ENCODE measurements around the gene KRT13. TPM values are rescaled to one million over a fixed set of nuclear protein-coding genes. Genes with fewer than 3 reads are reported as not detected.

The KRT13 gene
- total and polyA plus RNA-seq, 2 donors (not counting 1 experiment from before 2014, with no cell fraction given) = not detected

DNA sequence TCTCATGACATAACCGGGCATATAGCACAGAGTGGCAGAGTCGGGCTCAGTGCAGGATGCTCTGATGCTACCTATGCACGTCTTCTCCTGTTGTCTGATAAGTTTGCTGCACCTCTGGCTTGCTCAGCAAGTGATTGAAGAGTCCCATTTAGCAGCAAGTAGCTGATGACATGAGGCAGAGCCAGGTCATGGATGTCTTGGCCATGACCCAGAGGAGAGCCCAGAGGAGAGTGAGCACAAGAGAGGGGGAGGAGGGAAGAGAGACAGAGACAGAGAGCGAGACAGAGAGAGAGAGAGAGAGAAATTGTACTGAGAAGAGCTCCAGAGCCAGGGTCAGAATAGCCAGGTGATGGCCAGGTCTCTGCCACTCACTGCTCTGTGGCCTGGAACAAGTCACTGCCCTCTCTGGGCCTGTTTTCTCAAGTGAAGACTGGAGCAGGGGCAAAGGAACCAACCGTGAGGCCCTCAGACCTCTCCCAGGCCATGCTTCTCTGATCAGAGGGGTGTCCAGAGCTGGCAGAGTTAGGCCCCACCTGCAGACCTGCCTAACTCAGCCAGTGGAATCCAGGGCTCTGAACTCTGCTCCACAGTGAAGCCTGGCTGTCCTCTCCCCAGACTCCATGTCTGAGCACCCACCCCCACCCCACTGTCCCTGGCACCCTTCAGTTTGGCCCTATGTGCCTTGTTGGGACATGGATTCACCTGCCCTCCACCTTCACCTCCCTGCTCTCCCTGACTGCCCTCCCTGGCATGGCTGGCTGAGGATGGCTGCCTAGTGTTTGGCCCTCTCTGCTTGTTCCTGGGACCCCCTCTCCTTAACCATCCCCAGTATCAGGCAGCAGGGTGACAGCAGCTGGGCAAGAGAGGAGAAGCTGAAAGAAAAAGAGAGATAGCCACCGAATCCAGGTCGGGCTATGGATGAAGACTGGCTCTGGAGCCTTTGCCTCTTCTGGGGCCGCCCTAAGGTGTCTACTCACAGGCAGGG lies 20.2 kb downstream of the KRT13 start:
- H3K27me3 ChIP-seq (ENCODE audit: control insufficient read depth, insufficient read depth, low read length) = peaks cover 7% of the 10 kb centered on the region
- H2AFZ ChIP-seq (ENCODE audit: low read length) = no peak overlapping the region
- no peaks in the 10 kb centered on the region for H3K36me3 ChIP-seq (ENCODE audit: control insufficient read depth, insufficient read depth, low read length)
- H3K79me2 ChIP-seq (ENCODE audit: control insufficient read depth, insufficient read depth, low read length) = no peaks in the 10 kb centered on the region
- no peak overlapping the region for H3K4me2 ChIP-seq (ENCODE audit: extremely low read depth, insufficient read depth, low read length)
- TF ChIP-seq, protein P1, sequence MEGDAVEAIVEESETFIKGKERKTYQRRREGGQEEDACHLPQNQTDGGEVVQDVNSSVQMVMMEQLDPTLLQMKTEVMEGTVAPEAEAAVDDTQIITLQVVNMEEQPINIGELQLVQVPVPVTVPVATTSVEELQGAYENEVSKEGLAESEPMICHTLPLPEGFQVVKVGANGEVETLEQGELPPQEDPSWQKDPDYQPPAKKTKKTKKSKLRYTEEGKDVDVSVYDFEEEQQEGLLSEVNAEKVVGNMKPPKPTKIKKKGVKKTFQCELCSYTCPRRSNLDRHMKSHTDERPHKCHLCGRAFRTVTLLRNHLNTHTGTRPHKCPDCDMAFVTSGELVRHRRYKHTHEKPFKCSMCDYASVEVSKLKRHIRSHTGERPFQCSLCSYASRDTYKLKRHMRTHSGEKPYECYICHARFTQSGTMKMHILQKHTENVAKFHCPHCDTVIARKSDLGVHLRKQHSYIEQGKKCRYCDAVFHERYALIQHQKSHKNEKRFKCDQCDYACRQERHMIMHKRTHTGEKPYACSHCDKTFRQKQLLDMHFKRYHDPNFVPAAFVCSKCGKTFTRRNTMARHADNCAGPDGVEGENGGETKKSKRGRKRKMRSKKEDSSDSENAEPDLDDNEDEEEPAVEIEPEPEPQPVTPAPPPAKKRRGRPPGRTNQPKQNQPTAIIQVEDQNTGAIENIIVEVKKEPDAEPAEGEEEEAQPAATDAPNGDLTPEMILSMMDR (conservative IDR thresholded peaks at IDR 0.05 in 1 of 2, IDR thresholded peaks at IDR 0.05 in 1 of 2; ENCODE audit: low read depth in 1 of 2, low read length in 2 of 2) = no peak
- TF ChIP-seq EZH2 (IDR thresholded peaks at IDR 0.05; ENCODE audit: low read length, missing control alignments) = no peak
- H4K20me1 ChIP-seq (ENCODE audit: control insufficient read depth, extremely low read depth, insufficient read depth, low read length) = no peaks in the 10 kb centered on the region
- H3K9me3 ChIP-seq (ENCODE audit: control insufficient read depth, insufficient read depth, low read depth, low read length) = no peaks in the 10 kb centered on the region
- no peak overlapping the region for H3K9ac ChIP-seq (ENCODE audit: insufficient read depth, low read length)
- H3K4me1 ChIP-seq (ENCODE audit: control insufficient read depth, extremely low read depth, insufficient read depth, low read length) = no peaks in the 10 kb centered on the region
- H3K27ac ChIP-seq (ENCODE audit: insufficient read depth, low read length) = no peak overlapping the region
- no peak for DNase-seq (ENCODE audit: low read depth in 2 of 2)
- H3K4me3 ChIP-seq (replicated peaks in 1 of 4; ENCODE audit: control extremely low read depth in 1 of 4, insufficient read depth in 1 of 4, low read depth in 3 of 4, low read length in 4 of 4) = no peak overlapping the region

DNA sequence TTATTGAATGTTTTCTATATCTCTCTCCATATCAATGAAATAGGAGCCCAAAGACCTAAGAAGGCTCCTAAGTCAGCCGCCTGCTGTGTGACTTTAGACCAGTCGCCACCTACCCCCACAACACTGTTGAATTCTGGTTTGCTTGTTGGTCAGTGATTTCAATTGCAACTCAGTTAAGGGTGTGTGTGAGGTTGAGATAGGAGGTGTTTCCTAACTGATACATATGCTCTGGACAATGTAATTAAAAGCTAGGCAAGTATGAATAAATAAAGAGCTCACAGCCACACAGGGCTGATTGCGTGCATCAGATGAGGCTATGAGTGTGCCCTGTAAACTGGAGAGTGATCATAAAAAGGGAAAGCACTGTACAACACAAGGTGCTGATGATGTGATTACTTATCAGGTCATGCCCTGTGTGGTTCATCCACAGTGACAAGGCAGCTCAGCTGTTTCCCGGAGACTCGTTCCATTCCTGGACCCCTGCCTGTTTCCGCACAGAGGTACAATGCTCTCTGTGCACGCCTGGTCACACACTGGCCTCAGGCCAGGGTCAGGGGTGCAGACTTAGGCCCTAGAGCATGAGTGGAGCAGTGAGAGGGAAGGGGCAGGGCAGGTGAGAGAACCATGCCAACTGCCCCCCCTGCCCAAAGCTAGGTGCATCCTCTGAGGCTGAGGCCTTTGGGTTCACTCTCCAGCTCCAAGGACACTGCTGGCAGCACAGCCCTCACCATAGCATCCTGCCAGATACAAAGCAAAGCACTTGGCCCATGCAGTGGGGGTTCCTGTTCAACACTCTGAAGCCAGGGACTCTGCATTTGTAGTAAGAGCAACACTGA lies 21.2 kb downstream of the KRT13 start:
- H3K36me3 ChIP-seq (ENCODE audit: control insufficient read depth, insufficient read depth, low read length) = no peaks in the 10 kb centered on the region
- no peaks in the 10 kb centered on the region for H3K9me3 ChIP-seq (ENCODE audit: control insufficient read depth, insufficient read depth, low read depth, low read length)
- H3K79me2 ChIP-seq (ENCODE audit: control insufficient read depth, insufficient read depth, low read length) = no peaks in the 10 kb centered on the region
- TF ChIP-seq, protein P1 (conservative IDR thresholded peaks at IDR 0.05 in 1 of 2, IDR thresholded peaks at IDR 0.05 in 1 of 2; ENCODE audit: low read depth in 1 of 2, low read length in 2 of 2) = no peak
- no peak for TF ChIP-seq EZH2 (IDR thresholded peaks at IDR 0.05; ENCODE audit: low read length, missing control alignments)
- H3K4me2 ChIP-seq (ENCODE audit: extremely low read depth, insufficient read depth, low read length) = no peak overlapping the region
- DNase-seq (ENCODE audit: low read depth in 2 of 2) = no peak
- H2AFZ ChIP-seq (ENCODE audit: low read length) = no peak overlapping the region
- no peak overlapping the region for H3K27ac ChIP-seq (ENCODE audit: insufficient read depth, low read length)
- H3K4me1 ChIP-seq (ENCODE audit: control insufficient read depth, extremely low read depth, insufficient read depth, low read length) = no peaks in the 10 kb centered on the region
- H3K27me3 ChIP-seq (ENCODE audit: control insufficient read depth, insufficient read depth, low read length) = peaks cover 7% of the 10 kb centered on the region
- no peak overlapping the region for H3K9ac ChIP-seq (ENCODE audit: insufficient read depth, low read length)
- H4K20me1 ChIP-seq (ENCODE audit: control insufficient read depth, extremely low read depth, insufficient read depth, low read length) = no peaks in the 10 kb centered on the region
- no peak overlapping the region for H3K4me3 ChIP-seq (replicated peaks in 1 of 4; ENCODE audit: control extremely low read depth in 1 of 4, insufficient read depth in 1 of 4, low read depth in 3 of 4, low read length in 4 of 4)

DNA sequence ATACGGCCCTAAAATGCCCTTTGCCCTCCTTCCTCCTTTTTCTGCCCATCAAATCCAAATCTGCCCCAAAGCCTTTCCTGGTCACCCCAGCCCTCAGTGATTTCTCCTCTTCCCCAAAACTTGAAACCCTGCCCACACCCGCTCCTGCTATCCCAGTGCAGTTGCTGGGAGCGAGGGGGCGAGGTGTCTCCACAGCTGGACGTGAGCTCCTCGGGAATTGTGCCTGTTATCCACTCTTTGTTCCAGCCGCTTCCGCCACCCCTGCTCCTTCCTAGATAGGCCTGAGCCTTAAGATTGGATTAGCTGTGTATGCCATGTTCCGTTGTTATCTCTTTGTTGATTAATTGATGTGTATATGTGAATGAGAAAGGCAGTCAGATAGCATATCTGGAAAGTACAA lies 21.9 kb downstream of the KRT13 start:
- no peak overlapping the region for H3K9ac ChIP-seq (ENCODE audit: insufficient read depth, low read length)
- H3K4me1 ChIP-seq (ENCODE audit: control insufficient read depth, extremely low read depth, insufficient read depth, low read length) = no peaks in the 10 kb centered on the region
- H3K4me3 ChIP-seq (replicated peaks in 1 of 4; ENCODE audit: control extremely low read depth in 1 of 4, insufficient read depth in 1 of 4, low read depth in 3 of 4, low read length in 4 of 4) = no peak overlapping the region
- no peak for TF ChIP-seq EZH2 (IDR thresholded peaks at IDR 0.05; ENCODE audit: low read length, missing control alignments)
- TF ChIP-seq, protein P1 (conservative IDR thresholded peaks at IDR 0.05 in 1 of 2, IDR thresholded peaks at IDR 0.05 in 1 of 2; ENCODE audit: low read depth in 1 of 2, low read length in 2 of 2) = no peak
- H3K79me2 ChIP-seq (ENCODE audit: control insufficient read depth, insufficient read depth, low read length) = no peaks in the 10 kb centered on the region
- no peak overlapping the region for H3K4me2 ChIP-seq (ENCODE audit: extremely low read depth, insufficient read depth, low read length)
- no peaks in the 10 kb centered on the region for H3K36me3 ChIP-seq (ENCODE audit: control insufficient read depth, insufficient read depth, low read length)
- H3K27ac ChIP-seq (ENCODE audit: insufficient read depth, low read length) = no peak overlapping the region
- peaks cover 7% of the 10 kb centered on the region for H3K27me3 ChIP-seq (ENCODE audit: control insufficient read depth, insufficient read depth, low read length)
- DNase-seq (ENCODE audit: low read depth in 2 of 2) = no peak
- H3K9me3 ChIP-seq (ENCODE audit: control insufficient read depth, insufficient read depth, low read depth, low read length) = no peaks in the 10 kb centered on the region
- H2AFZ ChIP-seq (ENCODE audit: low read length) = no peak overlapping the region
- no peaks in the 10 kb centered on the region for H4K20me1 ChIP-seq (ENCODE audit: control insufficient read depth, extremely low read depth, insufficient read depth, low read length)

Measured in fibroblast of lung (primary cell).